ENCODE results near the gene RSBN1. TPM values are rescaled to one million over a fixed set of nuclear protein-coding genes. Genes with fewer than 3 reads are reported as not detected.

The RSBN1 gene
- total RNA-seq, 1 experiment from 2014 or later = 15.5 TPM

Other genes starting within 250 kb of the RSBN1 start
- gene PHTF1, start 53.0 kb downstream of the RSBN1 start, total RNA-seq (2021) = 23.9 to 28.7 TPM (median 25.2 TPM) in 3 replicates
- 0.11 to 0.18 TPM in 2 of 3 replicates, not detected in the other for gene PTPN22, start 59.2 kb upstream of the RSBN1 start, total RNA-seq (2021)
- 0.17 to 0.30 TPM (median 0.18 TPM) in 3 replicates for gene BCL2L15, start 75.1 kb upstream of the RSBN1 start, total RNA-seq (2021)
- gene AP4B1, start 92.3 kb upstream of the RSBN1 start, total RNA-seq (2021) = 10.6 to 14.2 TPM (median 13.6 TPM) in 3 replicates
- gene DCLRE1B, start 92.8 kb upstream of the RSBN1 start, total RNA-seq (2021) = 9.4 to 11.1 TPM (median 9.5 TPM) in 3 replicates
- 52.2 to 56.9 TPM (median 53.9 TPM) in 3 replicates for gene HIPK1, start 116.8 kb upstream of the RSBN1 start, total RNA-seq (2021)
- 65.8 to 91.1 TPM (median 90.4 TPM) in 3 replicates for gene OLFML3, start 167.0 kb upstream of the RSBN1 start, total RNA-seq (2021)